Tibial nerve (tissue), 4 donors: Measurements from ENCODE around the gene FANK1.
"Not testable (repeated sequence)": the region's sequence is repeated elsewhere in the genome, so short reads cannot be mapped to it uniquely, and the experiment has no call there.

Experiments used
- CTCF ChIP-seq, 5 experiments: fragments of 200-600 bp in 3 of 5; fragments of 450-650 bp in 2 of 5; sonication (generic) in 3 of 5; IDR thresholded peaks; one replicate each; pipeline ENCODE4 v1.5.1; 2016 to 2019; ENCODE audit warnings: antibody characterized with exemption in 5 of 5, mild to moderate bottlenecking in 3 of 5, moderate library complexity in 2 of 5
- EP300 ChIP-seq, 2 donors: sonication (generic); formaldehyde crosslinking; IDR thresholded peaks; one replicate each; pipeline ENCODE4 v1.6.1; 2017; ENCODE audit warnings: antibody characterized with exemption in 2 of 2, mild to moderate bottlenecking in 1 of 2
- POLR2A ChIP-seq, 2 donors: fragments of 450-650 bp; IDR thresholded peaks; one replicate each; pipeline ENCODE4 v1.6.1; 2017; ENCODE audit warnings: antibody characterized with exemption in 2 of 2, mild to moderate bottlenecking in 2 of 2, moderate library complexity in 2 of 2

- TF ChIP-seq EP300, POLR2A, CTCF (IDR thresholded peaks at IDR 0.05): not testable (repeated sequence)
These were observed 12.4 kb downstream of the FANK1 start for GRCh38 chr10:125908813-125909212.
